ENCODE measurements around the gene KDM4C.
A peak's percentile ranks its signal among the peaks of the same experiment; 100 is the strongest.

The KDM4C gene

GRCh38 chr9:6819529-6819928 is 61.8 kb downstream of the KDM4C start:
- peaks cover 22% of the 10 kb centered on the region for H3K36me3 Mint-ChIP-seq (ENCODE audit: insufficient read depth)
- no peaks in the 10 kb centered on the region for H3K27me3 Mint-ChIP-seq

DNA sequence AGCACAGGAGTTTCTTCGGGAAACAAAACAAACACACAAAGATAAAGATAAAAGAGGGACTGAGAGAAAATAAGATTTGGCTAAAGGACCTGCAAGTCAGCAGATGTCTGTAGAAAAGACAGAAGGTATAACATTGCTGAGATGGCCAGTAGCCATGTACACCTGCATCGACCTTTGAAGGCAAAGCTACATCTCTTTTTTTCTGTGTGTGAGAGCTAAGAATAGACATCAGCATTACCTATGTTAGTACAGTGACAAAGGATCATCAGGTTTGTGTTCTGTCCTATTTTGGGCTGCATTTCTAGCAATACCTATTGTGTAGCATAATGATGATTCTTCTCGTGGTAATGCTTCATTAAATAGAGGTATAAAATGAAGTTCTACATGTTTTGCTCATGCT is 64.9 kb downstream of the KDM4C start:
- DNase-seq (ENCODE audit: low spot score in 2 of 2) (no peak), ATAC-seq (replicated peaks; ENCODE audit: extremely low read depth, poor library complexity, severe bottlenecking) (no peak)
- no peak overlapping the region for H3K4me3 Mint-ChIP-seq
- no peaks in the 10 kb centered on the region for H3K27me3 Mint-ChIP-seq
- H3K36me3 Mint-ChIP-seq (ENCODE audit: insufficient read depth): peaks cover 36% of the 10 kb centered on the region
- no peak overlapping the region for H3K27ac Mint-ChIP-seq (ENCODE audit: low read depth)
- no peaks in the 10 kb centered on the region for H3K9me3 Mint-ChIP-seq
- peaks cover 12% of the 10 kb centered on the region for H3K4me1 Mint-ChIP-seq

More at GRCh38 chr9:6819529-6819928, 61.8 kb downstream of the KDM4C start:
- no peak for DNase-seq (ENCODE audit: low spot score in 2 of 2)
- H3K4me3 Mint-ChIP-seq: no peak overlapping the region
- H3K27ac Mint-ChIP-seq (ENCODE audit: low read depth): no peak overlapping the region
- H3K4me1 Mint-ChIP-seq: peaks cover 6% of the 10 kb centered on the region
- no peaks in the 10 kb centered on the region for H3K9me3 Mint-ChIP-seq
- ATAC-seq (replicated peaks; ENCODE audit: extremely low read depth, poor library complexity, severe bottlenecking): no peak

DNA sequence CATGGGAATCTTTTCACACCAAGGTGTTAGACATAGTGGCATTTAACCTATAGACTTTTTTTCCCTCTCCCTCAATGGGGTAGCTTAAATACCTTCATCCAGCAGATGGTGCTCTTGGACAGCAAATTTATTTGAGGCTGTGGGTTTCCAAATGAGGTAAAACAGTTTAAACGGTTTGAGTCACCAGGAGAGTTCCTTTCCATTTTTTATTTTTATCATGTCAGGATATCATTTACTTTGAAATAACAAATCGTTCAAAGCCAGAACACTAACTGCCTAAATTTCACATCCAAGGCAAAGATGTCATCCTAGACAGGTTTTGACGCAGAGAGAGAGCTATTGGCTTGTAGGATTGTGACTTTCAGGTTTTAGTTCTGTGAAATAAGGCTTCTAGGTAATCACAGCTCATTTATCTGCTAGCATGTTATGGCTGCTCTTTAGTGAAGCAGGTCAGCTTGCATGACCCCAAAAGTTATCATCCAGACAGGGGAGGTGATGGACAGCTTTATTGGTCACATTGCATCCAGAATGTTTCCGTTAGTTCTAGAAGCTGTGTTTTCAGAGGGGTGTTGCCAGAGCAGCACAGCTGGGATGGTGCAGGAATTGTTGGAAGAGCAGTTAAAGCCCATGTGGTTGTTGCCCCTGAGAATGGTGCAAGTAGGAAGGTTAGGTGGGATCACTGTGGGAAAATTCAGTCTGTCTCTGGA is 69.8 kb downstream of the KDM4C start:
- no peak overlapping the region for H3K4me3 Mint-ChIP-seq
- H3K9me3 Mint-ChIP-seq: no peaks in the 10 kb centered on the region
- peak overlapping the region; percentile 65 for H3K27ac Mint-ChIP-seq (ENCODE audit: low read depth)
- no peak for DNase-seq (ENCODE audit: low spot score in 2 of 2)
- no peak for ATAC-seq (replicated peaks; ENCODE audit: extremely low read depth, poor library complexity, severe bottlenecking)
- H3K4me1 Mint-ChIP-seq: peaks cover 13% of the 10 kb centered on the region
- peaks cover 33% of the 10 kb centered on the region for H3K36me3 Mint-ChIP-seq (ENCODE audit: insufficient read depth)
- H3K27me3 Mint-ChIP-seq: no peaks in the 10 kb centered on the region

GRCh38 chr9:6829027-6829426 is 71.3 kb downstream of the KDM4C start:
- Mint-ChIP-seq H3K4me3 (no peak overlapping the region), H3K4me1 (peaks cover 13% of the 10 kb centered on the region), H3K36me3 (ENCODE audit: insufficient read depth) (peaks cover 28% of the 10 kb centered on the region), H3K27me3 (no peaks in the 10 kb centered on the region), H3K27ac (ENCODE audit: low read depth) (no peak overlapping the region), H3K9me3 (no peaks in the 10 kb centered on the region)
- DNase-seq (ENCODE audit: low spot score in 2 of 2) (no peak), ATAC-seq (replicated peaks; ENCODE audit: extremely low read depth, poor library complexity, severe bottlenecking) (no peak)

GRCh38 chr9:6829536-6829935 is 71.8 kb downstream of the KDM4C start:
- DNase-seq (ENCODE audit: low spot score in 2 of 2) (no peak), ATAC-seq (replicated peaks; ENCODE audit: extremely low read depth, poor library complexity, severe bottlenecking) (no peak)
- Mint-ChIP-seq H3K36me3 (ENCODE audit: insufficient read depth) (peaks cover 25% of the 10 kb centered on the region), H3K4me3 (no peak overlapping the region), H3K4me1 (peaks cover 13% of the 10 kb centered on the region), H3K27me3 (no peaks in the 10 kb centered on the region), H3K9me3 (no peaks in the 10 kb centered on the region), H3K27ac (ENCODE audit: low read depth) (no peak overlapping the region)

DNA sequence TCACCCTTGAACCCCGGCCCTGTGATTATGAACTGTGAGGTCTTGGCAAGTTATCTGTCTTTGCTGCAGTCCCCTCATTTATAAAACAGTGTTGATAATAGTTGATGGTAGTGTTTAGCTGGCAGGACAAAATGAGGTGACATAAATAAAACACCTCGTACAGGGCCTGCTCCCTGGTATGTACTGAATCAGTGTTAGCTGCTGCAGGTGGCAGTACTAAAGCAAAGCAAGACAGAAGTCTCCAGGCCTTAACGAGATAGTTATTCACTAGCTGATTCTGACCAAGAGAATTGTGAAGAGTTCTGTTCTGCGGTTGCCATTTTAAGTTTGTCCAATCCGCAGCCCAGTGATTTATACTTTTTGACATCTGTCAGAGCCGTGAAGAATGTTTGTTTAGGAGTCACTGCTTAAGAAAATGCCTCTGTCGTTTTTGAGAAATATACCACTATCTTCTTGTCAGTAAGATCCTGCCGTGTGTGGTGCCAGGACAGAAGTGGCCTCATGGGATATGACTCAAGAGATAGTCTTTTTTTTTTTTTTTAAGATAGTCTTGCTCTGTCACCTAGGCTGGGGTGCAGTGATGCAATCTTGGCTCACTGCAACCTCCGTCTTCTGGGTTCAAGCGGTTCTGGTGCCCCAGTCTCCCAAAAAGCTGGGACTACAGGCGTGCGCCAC is 75.9 kb downstream of the KDM4C start:
- Mint-ChIP-seq H3K27me3 (no peaks in the 10 kb centered on the region), H3K27ac (ENCODE audit: low read depth) (no peak overlapping the region), H3K36me3 (ENCODE audit: insufficient read depth) (peaks cover 7% of the 10 kb centered on the region)

DNA sequence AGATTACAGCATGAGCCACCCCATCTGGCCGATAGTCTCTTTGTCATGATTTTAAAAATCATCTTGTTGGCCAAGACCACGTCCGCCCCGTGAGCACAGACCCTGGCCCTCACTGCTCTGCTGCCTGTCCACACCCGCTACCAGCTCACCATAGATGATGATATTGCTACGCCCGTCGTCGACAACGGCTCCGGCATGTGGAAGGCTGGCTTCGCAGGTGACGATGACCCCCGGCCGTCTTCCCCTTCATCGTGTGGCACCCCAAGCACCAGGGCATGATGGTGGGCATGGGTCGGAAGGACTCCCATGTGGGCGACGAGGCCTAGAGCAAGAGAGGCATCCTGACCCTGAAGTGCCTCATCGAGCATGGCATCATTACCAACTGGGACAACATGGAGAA is 76.5 kb downstream of the KDM4C start:
- H3K9me3 Mint-ChIP-seq: no peaks in the 10 kb centered on the region
- H3K36me3 Mint-ChIP-seq (ENCODE audit: insufficient read depth): peaks cover 6% of the 10 kb centered on the region
- ATAC-seq (replicated peaks; ENCODE audit: extremely low read depth, poor library complexity, severe bottlenecking) (no peak), DNase-seq (ENCODE audit: low spot score in 2 of 2) (no peak)
- H3K4me3 Mint-ChIP-seq: no peak overlapping the region
- H3K27me3 Mint-ChIP-seq: no peaks in the 10 kb centered on the region
- H3K4me1 Mint-ChIP-seq: peaks cover 13% of the 10 kb centered on the region
- no peak overlapping the region for H3K27ac Mint-ChIP-seq (ENCODE audit: low read depth)

More for the DNA sequence above, 75.9 kb downstream of the KDM4C start:
- ATAC-seq (replicated peaks; ENCODE audit: extremely low read depth, poor library complexity, severe bottlenecking) (no peak), DNase-seq (ENCODE audit: low spot score in 2 of 2) (no peak)
- Mint-ChIP-seq H3K4me3 (no peak overlapping the region), H3K9me3 (no peaks in the 10 kb centered on the region), H3K4me1 (peaks cover 19% of the 10 kb centered on the region)

- no peak overlapping the region for H3K27ac Mint-ChIP-seq (ENCODE audit: low read depth)
- no peak overlapping the region for H3K4me3 Mint-ChIP-seq
- H3K36me3 Mint-ChIP-seq (ENCODE audit: insufficient read depth): peaks cover 5% of the 10 kb centered on the region
- H3K4me1 Mint-ChIP-seq: peaks cover 21% of the 10 kb centered on the region
- H3K9me3 Mint-ChIP-seq: no peaks in the 10 kb centered on the region
- ATAC-seq (replicated peaks; ENCODE audit: extremely low read depth, poor library complexity, severe bottlenecking) (no peak), DNase-seq (ENCODE audit: low spot score in 2 of 2) (no peak)
- H3K27me3 Mint-ChIP-seq: no peaks in the 10 kb centered on the region
These were observed 80.4 kb downstream of the KDM4C start for GRCh38 chr9:6838158-6838557.

GRCh38 chr9:6842584-6842947 is 84.8 kb downstream of the KDM4C start:
- DNase-seq (ENCODE audit: low spot score in 2 of 2) (no peak), ATAC-seq (replicated peaks; ENCODE audit: extremely low read depth, poor library complexity, severe bottlenecking) (no peak)
- H3K36me3 Mint-ChIP-seq (ENCODE audit: insufficient read depth): peaks cover 3% of the 10 kb centered on the region
- no peak overlapping the region for H3K4me3 Mint-ChIP-seq
- no peaks in the 10 kb centered on the region for H3K27me3 Mint-ChIP-seq
- H3K9me3 Mint-ChIP-seq: no peaks in the 10 kb centered on the region
- H3K27ac Mint-ChIP-seq (ENCODE audit: low read depth): no peak overlapping the region
- peaks cover 26% of the 10 kb centered on the region for H3K4me1 Mint-ChIP-seq

DNA sequence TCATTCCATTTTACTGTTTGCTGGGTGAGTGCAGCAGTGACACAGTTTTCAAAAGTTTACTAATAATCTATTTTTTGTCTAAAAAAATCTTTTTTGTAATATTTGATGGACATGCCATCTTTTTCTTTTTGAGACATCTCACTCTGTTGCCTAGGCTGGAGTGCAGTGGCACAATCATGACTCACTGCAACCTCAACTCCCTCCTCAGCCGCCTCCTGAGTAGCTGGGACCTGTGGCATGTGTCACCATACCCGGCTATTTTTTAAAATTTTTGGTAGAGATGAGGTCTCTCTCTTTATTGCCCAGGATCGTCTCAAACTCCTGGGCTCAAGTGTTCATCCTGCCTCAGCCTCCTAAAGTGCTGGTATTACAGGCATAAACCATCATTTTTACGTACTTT is 86.0 kb downstream of the KDM4C start:
- Mint-ChIP-seq H3K27me3 (no peaks in the 10 kb centered on the region), H3K4me1 (peaks cover 23% of the 10 kb centered on the region), H3K4me3 (no peak overlapping the region), H3K36me3 (ENCODE audit: insufficient read depth) (peaks cover 5% of the 10 kb centered on the region), H3K9me3 (no peaks in the 10 kb centered on the region), H3K27ac (ENCODE audit: low read depth) (no peak overlapping the region)
- ATAC-seq (replicated peaks; ENCODE audit: extremely low read depth, poor library complexity, severe bottlenecking) (no peak), DNase-seq (ENCODE audit: low spot score in 2 of 2) (no peak)

- ATAC-seq (replicated peaks; ENCODE audit: extremely low read depth, poor library complexity, severe bottlenecking): no peak
- H3K36me3 Mint-ChIP-seq (ENCODE audit: insufficient read depth): peaks cover 7% of the 10 kb centered on the region
- no peak for DNase-seq (ENCODE audit: low spot score in 2 of 2)
- H3K4me3 Mint-ChIP-seq: no peak overlapping the region
- H3K4me1 Mint-ChIP-seq: peaks cover 26% of the 10 kb centered on the region
- no peaks in the 10 kb centered on the region for H3K9me3 Mint-ChIP-seq
- H3K27ac Mint-ChIP-seq (ENCODE audit: low read depth): no peak overlapping the region
- H3K27me3 Mint-ChIP-seq: no peaks in the 10 kb centered on the region
These were observed 86.5 kb downstream of the KDM4C start for GRCh38 chr9:6844267-6844666.

DNA sequence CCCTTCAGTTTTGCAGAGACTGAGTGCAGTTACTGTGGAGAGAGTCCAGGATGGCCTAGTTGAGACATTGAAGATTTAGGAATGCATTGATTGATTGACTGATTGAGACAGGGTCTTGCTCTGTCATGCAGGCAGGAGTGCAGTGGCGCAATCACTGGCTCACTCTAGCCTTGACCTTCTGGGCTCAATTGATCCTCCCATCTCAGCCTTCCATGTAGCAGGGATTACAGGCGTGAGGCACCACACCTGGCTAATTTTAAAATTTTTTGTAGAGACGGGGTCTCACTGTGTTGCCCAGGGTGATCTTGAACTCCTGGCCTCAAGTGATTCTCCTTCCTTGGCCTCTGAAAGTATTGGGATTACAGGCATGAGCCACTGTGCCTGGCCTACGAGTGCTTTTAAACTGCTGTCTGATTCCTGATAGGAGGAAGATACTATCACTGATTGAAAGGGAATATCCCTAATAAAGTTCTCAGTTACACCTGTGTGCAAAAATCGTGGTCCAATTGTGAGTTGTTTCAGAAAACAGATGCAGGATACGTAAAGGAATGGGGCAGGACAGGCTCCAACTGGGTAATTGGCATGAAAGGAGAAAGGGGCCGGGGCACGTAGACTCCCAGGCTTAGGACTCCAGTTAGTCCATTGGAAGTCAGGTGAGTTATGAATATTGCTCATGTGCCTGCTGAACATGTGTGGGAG is 87.5 kb downstream of the KDM4C start:
- H3K27ac Mint-ChIP-seq (ENCODE audit: low read depth): no peak overlapping the region
- H3K4me1 Mint-ChIP-seq: peaks cover 26% of the 10 kb centered on the region
- DNase-seq (ENCODE audit: low spot score in 2 of 2): no peak
- H3K36me3 Mint-ChIP-seq (ENCODE audit: insufficient read depth): peaks cover 13% of the 10 kb centered on the region
- no peaks in the 10 kb centered on the region for H3K27me3 Mint-ChIP-seq
- H3K4me3 Mint-ChIP-seq: no peak overlapping the region
- no peak for ATAC-seq (replicated peaks; ENCODE audit: extremely low read depth, poor library complexity, severe bottlenecking)
- H3K9me3 Mint-ChIP-seq: no peaks in the 10 kb centered on the region

- ATAC-seq (replicated peaks; ENCODE audit: extremely low read depth, poor library complexity, severe bottlenecking) (no peak), DNase-seq (ENCODE audit: low spot score in 2 of 2) (no peak)
- Mint-ChIP-seq H3K4me3 (no peak overlapping the region), H3K36me3 (ENCODE audit: insufficient read depth) (peaks cover 16% of the 10 kb centered on the region), H3K4me1 (peaks cover 21% of the 10 kb centered on the region), H3K9me3 (no peaks in the 10 kb centered on the region), H3K27ac (ENCODE audit: low read depth) (no peak overlapping the region), H3K27me3 (no peaks in the 10 kb centered on the region)
These were observed 88.1 kb downstream of the KDM4C start for GRCh38 chr9:6845880-6846279.
